ENCODE data around the gene TASP1.

The TASP1 gene

GRCh38 chr20:13424174-13424833 is 214.4 kb downstream of the TASP1 start:
- no peaks in the 10 kb centered on the region for H3K9me3 ChIP-seq (ENCODE audit: insufficient read depth, low read length)
- H3K36me3 ChIP-seq (replicated peaks; ENCODE audit: low read depth, low read length): no peaks in the 10 kb centered on the region
- no peaks in the 10 kb centered on the region for H4K20me1 ChIP-seq (ENCODE audit: insufficient read depth, low read length)
- no peaks in the 10 kb centered on the region for H3K79me2 ChIP-seq (ENCODE audit: low read length)
- no peak overlapping the region for H3K4me2 ChIP-seq (ENCODE audit: low read length)
- H3K27ac ChIP-seq (ENCODE audit: low read length): no peak overlapping the region
- TF ChIP-seq CTCF (IDR thresholded peaks at IDR 0.05; ENCODE audit: low read depth, low read length): no peak
- no peak for TF ChIP-seq EZH2phosphoT487 (IDR thresholded peaks at IDR 0.05; ENCODE audit: low read depth)
- H3K9ac ChIP-seq (ENCODE audit: low read length): no peak overlapping the region
- H3K4me1 ChIP-seq (ENCODE audit: low read length): peaks cover 6% of the 10 kb centered on the region
- H3K4me3 ChIP-seq (ENCODE audit: low read length): no peak overlapping the region
- no peak overlapping the region for H2AFZ ChIP-seq (ENCODE audit: low read depth, low read length)
- no peaks in the 10 kb centered on the region for H3K27me3 ChIP-seq (ENCODE audit: low read depth, low read length)

GRCh38 chr20:13423472-13424173 is 215.1 kb downstream of the TASP1 start:
- Histone ChIP-seq H3K9me3 (ENCODE audit: insufficient read depth, low read length) (no peaks in the 10 kb centered on the region), H3K9ac (ENCODE audit: low read length) (no peak overlapping the region), H4K20me1 (ENCODE audit: insufficient read depth, low read length) (no peaks in the 10 kb centered on the region), H2AFZ (ENCODE audit: low read depth, low read length) (no peak overlapping the region), H3K79me2 (ENCODE audit: low read length) (no peaks in the 10 kb centered on the region), H3K4me2 (ENCODE audit: low read length) (no peak overlapping the region), H3K36me3 (replicated peaks; ENCODE audit: low read depth, low read length) (no peaks in the 10 kb centered on the region), H3K27me3 (ENCODE audit: low read depth, low read length) (no peaks in the 10 kb centered on the region), H3K4me1 (ENCODE audit: low read length) (no peaks in the 10 kb centered on the region), H3K4me3 (ENCODE audit: low read length) (no peak overlapping the region), H3K27ac (ENCODE audit: low read length) (no peak overlapping the region)
- TF ChIP-seq EZH2phosphoT487 (IDR thresholded peaks at IDR 0.05; ENCODE audit: low read depth) (no peak), CTCF (IDR thresholded peaks at IDR 0.05; ENCODE audit: low read depth, low read length) (peak; percentile 40)

GRCh38 chr20:13422637-13423036 is 216.1 kb downstream of the TASP1 start:
- Histone ChIP-seq H3K4me3 (ENCODE audit: low read length) (no peak overlapping the region), H3K27ac (ENCODE audit: low read length) (no peak overlapping the region), H3K4me2 (ENCODE audit: low read length) (no peak overlapping the region)

More at GRCh38 chr20:13422637-13423036, 216.1 kb downstream of the TASP1 start:
- Histone ChIP-seq H3K4me1 (ENCODE audit: low read length) (no peaks in the 10 kb centered on the region), H3K9me3 (ENCODE audit: insufficient read depth, low read length) (no peaks in the 10 kb centered on the region), H4K20me1 (ENCODE audit: insufficient read depth, low read length) (no peaks in the 10 kb centered on the region), H3K9ac (ENCODE audit: low read length) (no peak overlapping the region), H2AFZ (ENCODE audit: low read depth, low read length) (no peak overlapping the region), H3K36me3 (replicated peaks; ENCODE audit: low read depth, low read length) (no peaks in the 10 kb centered on the region), H3K79me2 (ENCODE audit: low read length) (no peaks in the 10 kb centered on the region), H3K27me3 (ENCODE audit: low read depth, low read length) (no peaks in the 10 kb centered on the region)
- TF ChIP-seq CTCF (IDR thresholded peaks at IDR 0.05; ENCODE audit: low read depth, low read length) (no peak), EZH2phosphoT487 (IDR thresholded peaks at IDR 0.05; ENCODE audit: low read depth) (no peak)

Measured in OCI-LY3 (cell line).